Activated effector memory CD4-positive, alpha-beta T cell treated with anti-CD3 and anti-CD28 coated beads, Interleukin-2, amount 50 U/mL, for 16 hours (primary cell): ENCODE results near the gene KRTAP21-1.
"Not testable (repeated sequence)": the region's sequence is repeated elsewhere in the genome, so short reads cannot be mapped to it uniquely, and the experiment has no call there.

Experiments used
- DNase-seq: peaks from one replicate; pipeline ENCODE4 v3.0.0-alpha.2; 2020

The KRTAP21-1 gene

DNA sequence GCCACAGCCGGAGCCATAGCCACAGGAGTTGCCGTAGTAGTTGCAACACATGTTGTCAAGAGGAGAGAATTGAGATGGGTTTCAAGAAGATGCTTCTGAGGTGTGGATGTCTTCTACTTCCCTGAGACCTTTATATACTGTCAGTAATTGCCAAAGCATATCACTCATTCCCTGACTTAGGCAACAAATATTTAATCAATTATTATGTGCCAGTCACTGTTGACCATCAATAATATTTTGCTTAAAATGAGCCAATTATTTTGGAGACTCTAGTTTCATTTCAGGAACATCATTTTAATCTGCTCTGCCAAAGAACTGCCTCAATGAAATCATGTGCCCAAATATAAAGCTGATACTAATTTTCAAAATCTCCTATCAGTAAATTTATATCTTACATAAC lies at the start of gene KRTAP21-1:
TSS of gene KRTAP21-1 (minus strand) at position 101 of the 400 bp plus-strand sequence. CDS start at position 51, 50 bp downstream.
- not testable (repeated sequence) for DNase-seq

DNA sequence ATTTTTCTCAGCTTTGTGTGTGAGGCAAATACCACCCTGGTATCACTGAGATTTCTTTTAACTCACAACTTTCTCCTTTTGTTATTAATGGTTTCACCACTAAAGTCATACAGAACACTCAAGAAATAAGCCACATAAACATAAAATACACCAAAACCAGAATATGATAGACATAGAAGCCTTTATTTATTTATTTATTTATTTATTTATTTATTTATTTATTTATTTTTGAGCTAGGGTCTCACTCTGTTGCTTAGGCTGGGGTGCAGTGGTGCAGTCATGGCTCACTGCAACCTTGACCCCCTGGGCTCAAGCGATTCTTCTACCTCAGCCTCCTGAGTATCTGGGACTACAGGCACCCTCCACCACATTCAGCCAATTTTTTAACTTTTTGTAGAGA lies 45.4 kb upstream of the KRTAP21-1 start:
- no peak for DNase-seq

DNA sequence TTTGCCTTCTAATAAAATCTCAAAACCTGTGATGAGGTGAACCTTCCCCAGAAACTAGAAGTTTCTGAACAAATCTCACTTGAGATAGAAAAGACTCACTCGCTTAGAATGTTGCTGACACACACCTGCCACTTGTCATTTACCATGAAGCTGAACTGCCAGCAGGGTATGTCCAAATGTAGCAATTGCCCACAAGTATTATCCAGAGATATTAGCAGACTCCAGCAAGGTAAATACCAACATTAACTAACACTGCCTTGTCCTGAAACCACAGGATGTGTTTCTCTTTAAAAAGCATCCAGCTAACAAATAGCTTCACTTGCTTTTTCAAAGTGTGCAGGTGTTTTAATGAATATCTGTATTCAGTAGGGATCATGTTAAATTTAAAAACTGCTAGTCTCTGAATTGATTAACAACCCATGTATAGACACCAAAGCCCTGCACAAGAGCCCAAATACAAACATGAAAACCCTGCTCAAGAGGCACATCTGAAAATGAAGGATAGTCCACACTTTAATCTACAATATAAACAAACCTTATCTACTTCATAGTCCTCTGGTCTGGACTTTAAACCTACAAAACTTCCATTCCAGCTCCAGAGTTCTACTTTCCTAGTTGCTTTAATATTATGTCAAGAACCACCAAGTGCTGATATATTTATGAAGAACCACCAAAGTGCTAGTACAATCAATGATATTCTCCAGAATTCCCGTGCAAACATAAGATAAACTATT lies 38.5 kb upstream of the KRTAP21-1 start:
- no peak for DNase-seq

DNA sequence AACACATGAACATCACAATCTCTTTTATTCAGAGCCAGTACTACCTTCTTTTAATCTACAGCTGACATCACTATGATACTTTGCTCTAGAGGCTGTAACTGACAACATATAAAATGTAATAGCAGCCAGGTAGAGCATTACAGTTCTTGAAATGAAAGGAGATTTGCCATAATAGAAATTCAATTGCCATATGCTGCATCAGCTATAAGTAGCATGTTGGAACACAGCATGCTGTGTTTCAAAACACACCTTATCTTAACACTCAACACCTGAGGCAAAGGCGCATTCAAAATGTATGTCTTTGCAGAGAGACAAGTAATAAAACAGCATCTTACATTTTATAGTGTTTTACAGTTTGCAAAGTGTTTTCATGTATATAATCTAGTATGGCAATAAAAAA lies 24.0 kb upstream of the KRTAP21-1 start:
- DNase-seq: no peak

DNA sequence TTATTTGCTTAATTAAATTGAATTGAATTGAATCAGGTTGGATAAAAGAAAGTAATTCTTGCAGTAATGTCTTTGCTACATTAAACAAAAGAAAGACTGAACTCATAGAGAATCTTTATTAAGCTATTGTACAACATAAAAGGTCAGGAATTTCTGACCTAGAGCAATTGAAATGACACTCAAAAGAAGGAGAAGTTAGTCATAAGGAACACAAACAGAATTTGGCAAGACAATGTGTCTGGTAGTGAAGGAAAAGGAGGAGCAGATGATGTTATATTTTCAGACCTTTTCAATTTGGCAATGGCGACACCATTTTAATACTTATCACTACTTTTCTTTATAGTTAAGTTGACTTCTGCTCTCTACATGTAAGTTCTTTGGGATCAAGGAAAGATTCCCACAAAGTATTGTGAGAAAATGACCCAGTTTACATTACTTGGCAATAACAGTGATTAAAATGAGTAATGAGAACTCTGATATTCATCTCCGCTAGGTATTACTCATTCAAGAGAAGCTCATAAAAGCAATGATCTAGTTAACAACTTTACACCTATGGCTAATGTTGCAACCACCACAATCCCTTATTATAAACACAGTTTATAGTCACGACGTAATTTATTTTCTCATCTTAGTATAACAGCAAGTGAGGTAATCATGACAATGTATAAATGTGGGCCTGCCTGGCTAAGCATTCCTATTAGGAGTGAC lies 14.7 kb upstream of the KRTAP21-1 start:
- no peak for DNase-seq

DNA sequence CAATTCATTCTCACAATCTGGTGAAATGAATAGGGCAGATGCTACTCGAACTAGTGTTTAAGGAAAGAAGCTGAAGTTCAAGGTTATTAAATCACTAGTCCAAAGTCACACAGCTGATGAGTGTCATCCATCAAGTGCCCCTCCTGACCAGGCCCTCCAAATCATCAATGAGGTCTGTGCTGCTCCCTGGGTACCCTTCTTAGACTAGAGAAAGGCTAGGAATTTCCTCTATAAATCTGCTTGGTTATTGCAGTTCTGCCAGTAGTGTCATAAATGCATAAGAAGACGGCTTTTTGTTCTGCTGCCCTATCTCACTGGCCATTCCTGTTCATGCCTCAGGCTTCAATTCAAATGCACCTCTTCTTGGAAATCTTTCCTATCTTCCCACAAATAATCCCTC lies 5.5 kb upstream of the KRTAP21-1 start:
- no peak for DNase-seq

DNA sequence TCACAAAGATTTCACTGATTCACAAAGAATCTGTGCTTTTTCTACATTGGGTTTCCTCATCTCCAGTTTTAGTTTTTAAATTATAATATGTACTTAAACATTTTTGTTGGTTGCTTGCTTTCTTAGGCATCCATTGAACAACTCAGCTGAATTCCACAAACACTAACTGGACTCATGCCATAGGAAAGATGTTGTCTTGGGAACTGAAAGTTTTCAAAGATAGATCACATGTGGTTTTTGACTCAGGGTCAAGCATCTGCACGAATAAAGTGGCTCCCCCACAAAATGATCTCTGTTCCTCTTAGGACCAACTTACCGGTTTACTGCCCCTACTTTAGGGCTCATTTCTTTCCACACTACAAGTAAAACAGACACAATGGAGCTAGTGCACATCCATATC lies 3.1 kb upstream of the KRTAP21-1 start:
- DNase-seq: no peak

DNA sequence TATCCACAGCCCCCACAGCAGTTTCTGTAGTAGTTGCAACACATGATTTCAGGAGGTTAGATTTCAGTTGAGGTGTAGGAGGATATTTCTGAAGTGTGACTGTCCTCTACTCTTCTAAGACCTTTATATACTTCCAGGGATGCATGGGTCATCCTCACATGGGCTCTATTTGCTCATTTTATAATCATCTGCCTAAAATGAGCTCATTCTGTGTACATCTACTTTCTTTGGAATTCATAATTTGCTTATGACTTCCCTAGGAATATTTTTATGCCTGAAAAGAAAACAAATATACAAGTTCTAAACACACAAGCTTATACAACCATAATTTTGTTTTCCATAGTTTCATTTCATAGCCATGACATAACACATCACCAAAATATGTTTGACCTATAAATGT lies 8.1 kb downstream of the KRTAP21-1 start, which contains the start of gene KRTAP21-2:
TSS of gene KRTAP21-2 (minus strand) at position 101 of the 400 bp plus-strand sequence. CDS start at position 44, 57 bp downstream.
- no peak for DNase-seq

DNA sequence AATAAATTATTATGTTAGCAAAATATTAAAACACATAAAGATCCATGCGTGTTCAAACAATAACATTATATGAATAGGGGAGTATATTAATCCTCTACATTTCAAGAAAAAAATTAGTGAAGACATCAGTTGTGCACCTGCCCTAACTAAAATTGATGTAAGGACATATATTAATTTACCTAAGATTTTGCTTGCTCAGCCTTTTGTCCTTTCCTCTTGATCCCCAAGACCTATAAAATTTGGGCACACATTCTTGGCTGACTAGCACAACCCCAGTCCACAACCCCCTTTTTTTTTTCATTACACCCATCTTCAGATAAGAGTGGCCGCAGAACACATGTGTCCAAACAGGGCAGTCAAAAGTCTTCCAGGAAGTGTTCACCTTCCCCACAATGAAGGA lies 14.8 kb downstream of the KRTAP21-1 start:
- DNase-seq: no peak

DNA sequence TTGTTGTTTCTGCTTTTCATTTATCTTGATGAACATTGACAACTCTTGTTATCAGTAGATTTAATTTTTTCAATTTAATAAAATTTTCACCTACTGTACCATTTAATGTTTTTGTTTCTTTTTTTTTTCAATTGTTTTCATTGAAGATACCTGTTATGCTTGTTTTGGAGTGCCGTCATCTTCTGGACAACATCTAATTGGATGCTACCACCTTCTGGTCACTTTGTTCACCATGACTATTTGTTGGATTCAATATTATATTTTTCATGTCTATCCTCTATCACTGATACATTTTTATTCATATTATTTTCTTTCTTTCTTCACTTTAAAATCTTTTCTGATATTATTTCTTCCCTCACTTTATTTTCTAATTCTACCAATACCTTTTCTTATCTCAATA lies 22.2 kb downstream of the KRTAP21-1 start:
- DNase-seq: no peak

DNA sequence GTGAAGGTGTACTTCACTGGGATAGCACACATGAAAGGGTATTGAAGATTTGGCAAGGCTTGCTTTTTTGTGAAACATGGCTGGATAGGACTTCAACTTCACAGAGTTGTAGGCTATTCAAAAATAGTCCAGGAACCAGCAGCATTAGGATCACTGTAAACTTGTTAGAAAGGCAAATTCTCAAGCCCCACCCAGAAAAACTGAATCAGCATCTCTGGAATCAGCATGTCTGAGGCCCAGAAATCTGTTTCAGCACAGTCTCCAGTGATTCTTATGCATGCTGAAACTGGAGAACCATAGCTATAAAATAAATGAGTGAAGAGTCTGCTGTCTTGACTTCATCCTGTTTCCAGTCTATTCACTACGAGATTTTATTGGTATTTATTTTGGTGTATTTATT lies 28.5 kb downstream of the KRTAP21-1 start:
- no peak for DNase-seq

DNA sequence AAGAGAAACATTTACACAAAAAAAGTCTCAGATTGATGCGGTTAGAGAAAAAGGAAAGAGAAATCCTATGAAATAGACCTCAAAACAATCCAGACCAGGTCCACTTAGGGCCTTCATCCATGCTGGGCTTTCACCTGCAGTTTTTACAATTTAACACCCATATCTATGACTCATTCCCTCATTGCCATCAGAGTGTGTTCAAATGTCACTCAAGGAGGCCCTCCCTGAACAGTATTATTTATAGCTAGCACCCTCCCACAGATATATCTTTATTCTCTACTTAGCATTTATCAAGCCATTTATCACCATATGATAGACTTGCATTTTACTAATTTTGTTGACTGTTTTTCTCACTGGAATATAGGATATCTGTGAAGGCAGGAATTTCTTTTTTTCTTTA lies 35.8 kb downstream of the KRTAP21-1 start:
- no peak for DNase-seq

DNA sequence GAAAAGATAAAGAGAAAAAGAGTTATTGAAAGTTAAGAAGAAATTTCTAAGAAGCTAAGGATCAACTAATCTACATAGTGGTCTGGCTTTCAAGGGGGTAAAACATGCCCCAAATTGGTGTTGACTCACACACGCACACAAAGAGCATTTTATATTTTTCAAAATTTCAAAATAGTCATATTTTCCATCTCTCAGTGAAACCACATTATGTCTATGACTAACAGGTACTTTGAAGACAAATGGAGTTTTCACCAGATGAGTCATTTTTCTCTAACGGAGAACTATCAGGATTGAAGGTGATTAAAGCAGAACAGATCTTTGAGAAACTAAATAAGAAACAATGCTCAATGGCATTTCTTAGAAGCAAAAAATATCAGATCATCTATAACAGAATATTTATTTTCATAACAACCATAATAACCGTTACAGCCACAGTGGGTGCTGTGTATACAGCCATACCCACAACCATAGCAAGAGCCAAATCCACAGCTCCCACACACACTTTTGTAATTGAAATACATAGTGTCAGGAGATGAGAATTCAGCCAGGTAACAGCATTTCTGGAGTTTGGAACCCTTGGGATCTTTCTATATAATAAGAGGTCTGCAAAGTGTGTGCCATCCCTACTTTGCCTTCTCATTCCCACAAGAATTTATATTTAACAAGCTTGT lies 36.9 kb downstream of the KRTAP21-1 start, which contains the start of gene KRTAP21-3:
TSS of gene KRTAP21-3 (minus strand) at position 539 of the 671 bp plus-strand sequence. CDS start at position 521, 18 bp downstream.
- no peak for DNase-seq

DNA sequence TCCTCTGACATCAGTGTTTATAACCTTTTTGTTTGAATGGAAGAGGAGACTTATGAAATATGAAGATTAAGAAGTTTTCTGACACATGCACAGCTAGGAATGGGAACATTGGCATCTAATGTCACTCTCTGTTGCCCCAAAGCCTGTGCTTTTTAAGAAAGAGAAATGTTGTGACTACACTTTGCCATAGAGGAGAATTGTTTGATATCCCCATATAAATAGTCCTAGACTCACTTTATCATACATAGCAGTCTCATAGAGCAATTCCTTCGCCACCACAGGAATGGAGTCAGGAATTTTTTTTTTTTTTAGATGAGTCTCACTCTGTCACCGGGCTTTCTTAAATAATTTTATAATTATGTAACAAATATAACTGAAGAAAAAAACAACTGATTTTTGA lies 38.1 kb downstream of the KRTAP21-1 start:
- DNase-seq: no peak

DNA sequence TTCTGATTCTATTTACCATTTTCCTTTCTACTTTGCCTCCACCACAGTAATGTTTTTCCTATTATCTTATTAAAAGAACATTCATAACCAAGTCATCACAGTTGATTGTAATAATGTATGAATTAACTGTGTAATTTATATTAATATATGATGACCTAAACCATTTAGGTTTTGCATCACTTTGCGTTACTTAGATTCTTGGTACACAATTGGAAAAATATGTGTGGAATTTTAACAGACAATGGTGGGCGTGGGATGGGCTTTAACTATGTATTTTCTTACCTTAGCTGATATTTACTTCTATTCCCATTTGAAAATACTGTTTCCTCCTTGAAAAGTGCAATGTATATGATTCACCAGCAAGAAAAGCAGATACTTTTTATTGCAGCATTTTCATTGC lies 40.3 kb downstream of the KRTAP21-1 start:
- DNase-seq: no peak

DNA sequence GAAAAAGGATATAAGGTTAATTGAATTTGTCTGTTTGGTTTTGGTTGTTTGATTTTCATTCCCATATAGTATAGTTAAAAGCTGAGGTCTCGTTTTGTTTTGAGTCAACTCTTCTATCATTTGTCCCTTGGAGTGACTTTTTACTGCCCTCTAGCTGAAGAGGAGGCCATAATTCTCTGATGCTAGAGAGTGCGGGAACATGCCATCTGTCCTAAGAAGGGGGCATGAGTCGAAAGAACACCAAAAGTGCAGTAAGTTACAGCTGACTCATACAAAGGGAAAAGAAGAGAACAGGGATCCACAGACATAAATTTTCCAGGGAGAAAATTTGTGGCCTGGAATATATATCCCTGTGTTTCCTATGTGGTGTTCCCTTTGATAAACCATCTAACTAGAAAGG lies 40.8 kb downstream of the KRTAP21-1 start:
- no peak for DNase-seq

DNA sequence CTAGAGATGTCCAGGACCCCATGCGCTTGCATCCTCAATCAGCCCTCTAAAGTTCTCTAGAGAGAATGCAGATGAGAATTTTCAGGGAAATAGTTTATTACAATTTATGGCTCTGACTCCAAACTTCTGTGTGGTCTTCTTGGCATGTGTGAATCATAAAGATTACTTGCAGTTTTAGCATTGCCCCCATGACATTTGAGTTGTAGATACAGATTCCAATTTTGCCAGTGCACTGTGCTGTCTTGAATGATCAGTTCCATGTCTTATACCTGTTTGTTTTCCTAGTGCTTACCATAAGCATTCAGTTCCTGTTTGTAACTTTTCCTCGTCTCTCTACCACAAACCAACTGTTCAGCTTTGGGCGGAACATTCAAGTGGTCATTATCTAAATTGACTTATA lies 41.5 kb downstream of the KRTAP21-1 start:
- no peak for DNase-seq

DNA sequence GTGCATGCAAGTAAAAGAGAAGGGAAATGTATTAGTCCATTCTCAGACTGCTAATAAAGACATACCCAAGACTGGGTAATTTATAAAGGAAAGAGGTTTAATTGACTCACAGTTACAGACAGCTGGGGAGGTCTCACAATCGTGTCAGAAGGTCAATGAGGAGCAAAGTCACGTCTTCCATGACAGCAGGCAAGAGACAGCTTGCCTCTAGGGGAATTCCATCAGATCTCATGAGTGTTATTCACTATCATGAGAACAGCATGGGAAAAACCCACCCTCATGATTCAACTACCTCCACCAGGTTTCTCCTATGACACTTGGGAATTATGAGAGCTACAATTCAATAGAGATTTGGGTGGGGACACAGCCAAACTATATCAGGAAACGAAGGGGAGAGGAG lies 44.7 kb downstream of the KRTAP21-1 start:
- DNase-seq: peak; percentile 65

DNA sequence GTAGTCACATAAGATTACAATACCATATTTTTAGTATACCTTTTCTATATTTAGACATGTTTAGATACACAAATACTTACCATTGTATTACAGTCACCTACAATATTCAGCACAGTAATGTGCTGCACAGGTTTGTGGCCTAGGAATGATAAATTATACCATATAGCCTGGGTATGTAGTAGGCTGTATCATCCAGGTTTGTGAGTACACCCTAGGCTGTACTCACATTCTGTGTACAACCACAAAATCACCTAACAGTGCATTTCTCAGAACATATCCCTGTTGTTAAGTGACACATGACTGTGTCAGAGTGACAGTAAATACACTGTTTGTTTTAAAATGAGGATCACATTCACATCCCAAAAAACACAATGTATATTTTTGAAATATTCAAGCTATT lies 47.8 kb downstream of the KRTAP21-1 start:
- DNase-seq: no peak
